Measurements from ENCODE around the gene EDNRA.
A peak's percentile ranks its signal among the peaks of the same experiment; 100 is the strongest.

The EDNRA gene

GRCh38 chr4:147493307-147493706 lies 12.4 kb downstream of the EDNRA start:
- DNase-seq (ENCODE audit: low read depth): no peak
- no peak overlapping the region for H3K4me3 ChIP-seq (replicated peaks; ENCODE audit: low read depth, low read length)
- no peak for TF ChIP-seq CTCF (IDR thresholded peaks at IDR 0.05; ENCODE audit: low read length, missing control alignments)

GRCh38 chr4:147494301-147494700 lies 13.4 kb downstream of the EDNRA start:
- no peak for DNase-seq (ENCODE audit: low read depth)
- no peak overlapping the region for H3K4me3 ChIP-seq (replicated peaks; ENCODE audit: low read depth, low read length)
- no peak for TF ChIP-seq CTCF (IDR thresholded peaks at IDR 0.05; ENCODE audit: low read length, missing control alignments)

- no peak for TF ChIP-seq CTCF (IDR thresholded peaks at IDR 0.05; ENCODE audit: low read length, missing control alignments)
- no peak overlapping the region for H3K4me3 ChIP-seq (replicated peaks; ENCODE audit: low read depth, low read length)
- DNase-seq (ENCODE audit: low read depth): no peak
These were observed 15.6 kb downstream of the EDNRA start for GRCh38 chr4:147496500-147496899.

- TF ChIP-seq CTCF (IDR thresholded peaks at IDR 0.05; ENCODE audit: low read length, missing control alignments): no peak
- no peak overlapping the region for H3K4me3 ChIP-seq (replicated peaks; ENCODE audit: low read depth, low read length)
- DNase-seq (ENCODE audit: low read depth): peak; percentile 87
These were observed 17.2 kb downstream of the EDNRA start for GRCh38 chr4:147498031-147498660.

GRCh38 chr4:147508346-147508745 lies 27.4 kb downstream of the EDNRA start:
- no peak for DNase-seq (ENCODE audit: low read depth)
- no peak for TF ChIP-seq CTCF (IDR thresholded peaks at IDR 0.05; ENCODE audit: low read length, missing control alignments)
- H3K4me3 ChIP-seq (replicated peaks; ENCODE audit: low read depth, low read length): no peak overlapping the region

- no peak overlapping the region for H3K4me3 ChIP-seq (replicated peaks; ENCODE audit: low read depth, low read length)
- no peak for DNase-seq (ENCODE audit: low read depth)
- TF ChIP-seq CTCF (IDR thresholded peaks at IDR 0.05; ENCODE audit: low read length, missing control alignments): no peak
These were observed 28.5 kb downstream of the EDNRA start for GRCh38 chr4:147509386-147509785.

- TF ChIP-seq CTCF (IDR thresholded peaks at IDR 0.05; ENCODE audit: low read length, missing control alignments): no peak
- no peak for DNase-seq (ENCODE audit: low read depth)
These were observed 30.2 kb downstream of the EDNRA start for GRCh38 chr4:147510962-147511668.

More at GRCh38 chr4:147510962-147511668, 30.2 kb downstream of the EDNRA start:
- no peak overlapping the region for H3K4me3 ChIP-seq (replicated peaks; ENCODE audit: low read depth, low read length)
